Endodermal cell (in vitro differentiated cells): ENCODE results near the gene ABLIM1. TPM values are rescaled to one million over a fixed set of nuclear protein-coding genes. Genes with fewer than 3 reads are reported as not detected.
A peak's percentile ranks its signal among the peaks of the same experiment; 100 is the strongest.

Source experiments
- DNase-seq: peaks from one replicate; pipeline ENCODE4 v3.0.0-alpha.2; 2017
- H3K27ac ChIP-seq: 2 replicates; pipeline ENCODE4 v1.5.1; 2013; ENCODE audit warnings: mild to moderate bottlenecking, low read depth, low read length, moderate library complexity
- H3K27me3 ChIP-seq: 2 replicates; pipeline ENCODE4 v1.6.1; 2013; ENCODE audit warnings: mild to moderate bottlenecking, low read length, moderate library complexity; ENCODE audit not compliant: insufficient read depth, control insufficient read depth, poor library complexity, severe bottlenecking
- H3K36me3 ChIP-seq: 2 replicates; pipeline ENCODE4 v1.7.0; 2013; ENCODE audit warnings: mild to moderate bottlenecking, low read length, moderate library complexity; ENCODE audit not compliant: control insufficient read depth, insufficient read depth
- H3K4me1 ChIP-seq: one replicate; pipeline ENCODE4 v1.7.0; 2013; ENCODE audit warnings: low read length; ENCODE audit not compliant: control insufficient read depth, insufficient read depth
- H3K4me3 ChIP-seq: 2 replicates; pipeline ENCODE4 v1.5.1; 2013; ENCODE audit warnings: mild to moderate bottlenecking, low read length, moderate library complexity
- H3K9ac ChIP-seq: 2 replicates; pipeline ENCODE4 v1.6.1; 2013; ENCODE audit warnings: mild to moderate bottlenecking, low read length, moderate library complexity; ENCODE audit not compliant: poor library complexity, severe bottlenecking; ENCODE audit errors: extremely low read depth
- H3K9me3 ChIP-seq: 2 replicates; pipeline ENCODE4 v1.6.1; 2013; ENCODE audit warnings: mild to moderate bottlenecking, low read length, moderate library complexity; ENCODE audit not compliant: control insufficient read depth
- H3K27ac Mint-ChIP-seq: 2 replicates; pipeline ENCODE4 v1.8.0; 2020; ENCODE audit warnings: mixed read lengths
- H3K27me3 Mint-ChIP-seq: 2 replicates; pipeline ENCODE4 v1.8.0; 2021; ENCODE audit warnings: mild to moderate bottlenecking, mixed read lengths; ENCODE audit not compliant: insufficient read depth
- H3K36me3 Mint-ChIP-seq: 2 replicates; pipeline ENCODE4 v1.8.0; 2020; ENCODE audit warnings: low read depth, mixed read lengths
- H3K4me1 Mint-ChIP-seq: 2 replicates; pipeline ENCODE4 v1.8.0; 2020; ENCODE audit warnings: mixed read lengths
- H3K4me3 Mint-ChIP-seq: 2 replicates; pipeline ENCODE4 v1.8.0; 2020; ENCODE audit warnings: mild to moderate bottlenecking, moderate library complexity, mixed read lengths
- H3K9me3 Mint-ChIP-seq: 2 replicates; pipeline ENCODE4 v1.8.0; 2020; ENCODE audit warnings: mild to moderate bottlenecking, mixed read lengths
- CTCF ChIP-seq: fragments of 200-600 bp; sonication (generic); conservative IDR thresholded peaks from 2 replicates; pipeline ENCODE4 v1.5.0; 2021; ENCODE audit warnings: antibody characterized with exemption, mild to moderate bottlenecking
- WGBS, 2 experiments: methylation state at CpG; one replicate each; pipeline versions ENCODE4 v1.1.5 to v1.1.7; 2013; ENCODE audit warnings: missing lambda C conversion rate in 2 of 2, mixed read lengths in 1 of 2; ENCODE audit not compliant: insufficient coverage in 1 of 2, insufficient read length in 1 of 2; 5-methylcytosine and 5-hydroxymethylcytosine counted together
- total RNA-seq, 2 donors: library from RNA; stranded (reverse); fragmentation: NEBNext Ultra II Directional in 1 of 2; extraction: Animal tissue kit (Norgen Biotek cat#: 25700) in 1 of 2; gene quantifications; 2 replicates in 1 of 2; 3 replicates in 1 of 2; pipeline ENCODE4 v1.2.1, GENCODE V29; 2021

Gene ABLIM1
- total RNA-seq, 2 donors from 2014 or later: 39.3 to 49.3 TPM

GRCh38 chr10:114429581-114430335 is 228.3 kb downstream of the ABLIM1 start:
- H3K27ac Mint-ChIP-seq: no peak overlapping the region

GRCh38 chr10:114427124-114427852 is 230.8 kb downstream of the ABLIM1 start:
- Mint-ChIP-seq H3K4me1 (peaks cover 13% of the 10 kb centered on the region), H3K36me3 (no peaks in the 10 kb centered on the region), H3K27ac (peak overlapping the region; percentile 48), H3K9me3 (peaks cover 1% of the 10 kb centered on the region), H3K27me3 (peaks cover 2% of the 10 kb centered on the region), H3K4me3 (no peak overlapping the region)
- Histone ChIP-seq H3K4me1 (peaks cover 9% of the 10 kb centered on the region), H3K4me3 (no peak overlapping the region), H3K27me3 (no peaks in the 10 kb centered on the region), H3K27ac (no peak overlapping the region), H3K9me3 (no peaks in the 10 kb centered on the region), H3K36me3 (no peaks in the 10 kb centered on the region), H3K9ac (no peak overlapping the region)
- no peak for TF ChIP-seq CTCF
- peak; percentile 64 for DNase-seq
- WGBS, 2 experiments: 78 to 81% methylated on average over 3 to 9 of the region's 9 CpGs

More at GRCh38 chr10:114429581-114430335, 228.3 kb downstream of the ABLIM1 start:
- no peak overlapping the region for H3K27ac ChIP-seq
- H3K9ac ChIP-seq: no peak overlapping the region
- no peak overlapping the region for H3K4me3 ChIP-seq
- H3K36me3 Mint-ChIP-seq: no peaks in the 10 kb centered on the region
- no peaks in the 10 kb centered on the region for H3K9me3 ChIP-seq
- no peak for TF ChIP-seq CTCF
- no peak for DNase-seq
- H3K27me3 Mint-ChIP-seq: no peaks in the 10 kb centered on the region
- peaks cover 9% of the 10 kb centered on the region for H3K4me1 ChIP-seq
- peaks cover under 1% of the 10 kb centered on the region for H3K9me3 Mint-ChIP-seq
- H3K4me1 Mint-ChIP-seq: peaks cover 13% of the 10 kb centered on the region
- H3K36me3 ChIP-seq: no peaks in the 10 kb centered on the region
- no peaks in the 10 kb centered on the region for H3K27me3 ChIP-seq
- H3K4me3 Mint-ChIP-seq: no peak overlapping the region
- 85 to 90% methylated on average over 9 of the region's 9 CpGs for WGBS, 2 experiments

- no peak for DNase-seq
- no peak overlapping the region for H3K27ac ChIP-seq
- Mint-ChIP-seq H3K9me3 (peaks cover 1% of the 10 kb centered on the region), H3K27me3 (peaks cover 4% of the 10 kb centered on the region), H3K4me3 (no peak overlapping the region), H3K4me1 (peaks cover 13% of the 10 kb centered on the region), H3K36me3 (no peaks in the 10 kb centered on the region), H3K27ac (no peak overlapping the region)
- no peaks in the 10 kb centered on the region for H3K27me3 ChIP-seq
- no peak overlapping the region for H3K9ac ChIP-seq
- no peaks in the 10 kb centered on the region for H3K36me3 ChIP-seq
- peaks cover 9% of the 10 kb centered on the region for H3K4me1 ChIP-seq
- no peak for TF ChIP-seq CTCF
- 82 to 84% methylated on average over 4 to 5 of the region's 5 CpGs for WGBS, 2 experiments
- H3K4me3 ChIP-seq: no peak overlapping the region
- no peaks in the 10 kb centered on the region for H3K9me3 ChIP-seq
These were observed 231.6 kb downstream of the ABLIM1 start for GRCh38 chr10:114426476-114426875.
